Keratinocyte (primary cell): ENCODE data around the gene LARP4.

ENCODE experiments used
- CTCF ChIP-seq, 3 experiments: IDR thresholded peaks in 1 of 3; conservative IDR thresholded peaks in 1 of 3; optimal IDR thresholded peaks in 1 of 3; 2 replicates in 2 of 3; 3 replicates in 1 of 3; pipeline versions ENCODE3 to v1.5.1; 2011; ENCODE audit warnings: low read length in 3 of 3, mild to moderate bottlenecking in 3 of 3, moderate library complexity in 2 of 3, control low read depth in 1 of 3, inconsistent platforms in 1 of 3; ENCODE audit not compliant: insufficient read depth in 2 of 3; ENCODE audit errors: extremely low read depth in 1 of 3
- EZH2 ChIP-seq: IDR thresholded peaks from one replicate; pipeline ENCODE4 v1.6.1; 2012; ENCODE audit warnings: inconsistent platforms, mild to moderate bottlenecking, low read length, moderate library complexity

- TF ChIP-seq CTCF (optimal IDR thresholded peaks at IDR 0.05 in 1 of 3, IDR thresholded peaks at IDR 0.05 in 1 of 3, conservative IDR thresholded peaks at IDR 0.05 in 1 of 3; ENCODE audit: extremely low read depth in 1 of 3, insufficient read depth in 2 of 3, low read length in 3 of 3), result no peak
- TF ChIP-seq EZH2, result no peak
These were observed 117.4 kb downstream of the LARP4 start for GRCh38 chr12:50518090-50518489.
